ENCODE data around the gene C22orf31. TPM values are rescaled to one million over a fixed set of nuclear protein-coding genes. Genes with fewer than 3 reads are reported as not detected.

Gene C22orf31
- total RNA-seq, 1 experiment from 2014 or later: not detected

GRCh38 chr22:29095459-29095858 lies 33.8 kb upstream of the C22orf31 start (continued):
- TF ChIP-seq CTCF (IDR thresholded peaks at IDR 0.05 in 2 of 3, conservative IDR thresholded peaks at IDR 0.05 in 1 of 3; ENCODE audit: borderline replicate concordance in 1 of 3, insufficient read depth in 1 of 3, low read depth in 2 of 3, low read length in 2 of 3) (no peak), CEBPB (IDR thresholded peaks at IDR 0.05; ENCODE audit: low read depth) (no peak), ELF1 (IDR thresholded peaks at IDR 0.05; ENCODE audit: borderline replicate concordance, low read depth) (no peak)

GRCh38 chr22:29093501-29094300 lies 32.1 kb upstream of the C22orf31 start:
- ChIA-PET CTCF (no interaction called here), POLR2A (no interaction called here), RAD21 (ENCODE audit: low non-redundant PET in 1 of 2, low total read pairs in 2 of 2, uncharacterized antibody in 2 of 2, unreplicated experiment in 2 of 2) (no interaction called here)
- Histone ChIP-seq H2AFZ (ENCODE audit: low read depth, low read length, poor library complexity, severe bottlenecking) (no peak overlapping the region), H3K27ac (ENCODE audit: low read depth, low read length) (no peak overlapping the region), H3K79me2 (ENCODE audit: insufficient read depth, low read length) (no peaks in the 10 kb centered on the region), H4K20me1 (ENCODE audit: insufficient read depth) (no peaks in the 10 kb centered on the region), H3K4me2 (ENCODE audit: low read length) (no peak overlapping the region), H3K9ac (ENCODE audit: low read length) (no peak overlapping the region), H3K9me2 (ENCODE audit: insufficient read depth) (no peaks in the 10 kb centered on the region), H3K27me3 (ENCODE audit: insufficient read depth, low read length) (no peaks in the 10 kb centered on the region), H3K4me1 (ENCODE audit: control insufficient read depth in 1 of 2, insufficient read depth in 2 of 2, low read length in 2 of 2) (peaks cover 3 to 5% of the 10 kb centered on the region in 2 experiments; a peak in 3 of 4 replicates), H3K36me3 (ENCODE audit: control insufficient read depth in 1 of 2, insufficient read depth in 2 of 2, low read length in 2 of 2) (no peaks in the 10 kb centered on the region), H3K9me3 (ENCODE audit: control insufficient read depth in 1 of 2, insufficient read depth in 1 of 2, low read depth in 1 of 2, low read length in 2 of 2) (no peaks in the 10 kb centered on the region), H3K4me3 (replicated peaks in 1 of 2; ENCODE audit: low read depth in 1 of 2, low read length in 2 of 2) (no peak overlapping the region)
- intact Hi-C loops (cut with micrococcal nuclease): no loop called here
- no peak for DNase-seq (ENCODE audit: low read depth, low spot score)
- no peak for ATAC-seq
- BruUV-seq (replicated peaks): no TSS peak
- TF ChIP-seq ATF3 (IDR thresholded peaks at IDR 0.05) (no peak), SP1 (IDR thresholded peaks at IDR 0.05; ENCODE audit: low read depth) (no peak), ZNF274 (IDR thresholded peaks at IDR 0.05; ENCODE audit: low read depth, low read length) (no peak), CEBPB (IDR thresholded peaks at IDR 0.05; ENCODE audit: low read depth) (no peak), CTCF (IDR thresholded peaks at IDR 0.05 in 2 of 3, conservative IDR thresholded peaks at IDR 0.05 in 1 of 3; ENCODE audit: borderline replicate concordance in 1 of 3, insufficient read depth in 1 of 3, low read depth in 2 of 3, low read length in 2 of 3) (no peak), JUND (IDR thresholded peaks at IDR 0.05) (no peak), ZFX (IDR thresholded peaks at IDR 0.05) (no peak), SIN3A (IDR thresholded peaks at IDR 0.05; ENCODE audit: low read depth) (no peak), POLR2AphosphoS5 (IDR thresholded peaks at IDR 0.05; ENCODE audit: low read depth, low read length) (no peak), REST (IDR thresholded peaks at IDR 0.05; ENCODE audit: low read depth) (no peak), ELF1 (IDR thresholded peaks at IDR 0.05; ENCODE audit: borderline replicate concordance, low read depth) (no peak), MAX (IDR thresholded peaks at IDR 0.05) (no peak)

All from HCT116 (cell line).